ENCODE results near the gene ZMYND8.

The ZMYND8 gene

DNA sequence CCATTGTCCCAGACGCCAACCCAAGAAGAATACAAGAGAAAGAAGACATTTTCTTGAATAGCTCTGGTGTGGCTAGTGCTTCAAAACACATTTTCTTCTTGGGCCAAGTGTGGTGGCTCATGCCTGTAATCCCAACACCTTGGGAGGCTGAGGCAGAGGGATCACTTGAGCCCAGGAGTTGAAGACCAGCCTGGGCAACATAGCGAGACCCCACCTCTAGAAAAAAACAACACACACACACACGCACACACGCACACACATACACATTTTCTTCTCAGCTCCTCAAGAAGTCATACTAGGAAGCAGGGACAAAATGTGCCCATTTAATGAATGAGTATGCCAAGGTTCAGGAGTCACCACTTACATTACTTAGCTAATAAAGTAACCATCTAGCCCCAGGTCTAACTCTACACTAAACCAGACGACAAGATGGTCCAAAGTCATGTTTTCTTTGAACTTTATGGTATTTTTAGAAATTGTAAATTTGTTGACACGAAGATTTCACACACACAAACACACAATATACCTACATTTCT lies 68.8 kb downstream of the ZMYND8 start:
- no peak for TF ChIP-seq CTCF (IDR thresholded peaks at IDR 0.05; ENCODE audit: low read depth, low read length, missing control alignments)
- no peak overlapping the region for H3K4me3 ChIP-seq (ENCODE audit: low read depth, low read length)
- no peak for DNase-seq (ENCODE audit: low read depth)

DNA sequence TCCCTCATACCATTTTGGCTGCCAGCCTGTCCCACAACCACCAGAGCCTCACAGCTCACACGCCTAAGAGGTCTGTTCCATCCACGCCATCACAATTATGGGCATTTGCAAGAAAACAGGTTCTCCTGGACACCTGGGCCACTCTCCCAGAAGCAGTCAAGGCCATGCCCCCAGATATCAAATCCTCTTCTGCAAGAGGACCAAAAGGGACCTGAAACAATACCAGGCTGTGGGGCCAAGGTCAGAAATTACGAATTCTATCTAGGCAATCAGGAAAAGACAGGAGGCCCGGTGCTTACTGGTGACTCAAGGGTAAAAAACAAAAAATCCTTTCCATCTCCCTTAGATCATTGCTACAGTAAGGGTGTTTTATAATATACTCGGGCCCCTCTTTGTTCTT lies 69.8 kb downstream of the ZMYND8 start:
- H3K4me3 ChIP-seq (ENCODE audit: low read depth, low read length), result no peak overlapping the region
- DNase-seq (ENCODE audit: low read depth), result no peak
- no peak for TF ChIP-seq CTCF (IDR thresholded peaks at IDR 0.05; ENCODE audit: low read depth, low read length, missing control alignments)

DNA sequence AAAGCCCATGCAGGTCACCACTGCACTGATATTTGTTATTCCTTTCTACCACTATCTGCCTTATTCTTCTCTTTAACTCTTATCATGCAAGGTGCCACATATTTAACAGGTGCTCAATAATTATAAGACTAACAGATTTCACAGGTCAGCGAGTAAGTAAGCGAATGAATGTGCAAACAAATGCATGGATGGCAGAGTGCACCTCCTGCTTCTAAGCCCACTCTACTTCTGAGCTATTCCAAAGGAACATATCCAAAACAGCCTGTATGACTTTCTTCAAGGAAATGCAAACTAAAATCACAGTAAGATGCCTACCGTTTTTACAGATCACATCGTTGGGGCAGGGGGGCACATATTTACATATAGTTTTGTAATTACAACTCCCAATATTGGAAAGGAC lies 71.3 kb downstream of the ZMYND8 start:
- DNase-seq (ENCODE audit: low read depth), result no peak
- H3K4me3 ChIP-seq (ENCODE audit: low read depth, low read length), result no peak overlapping the region
- TF ChIP-seq CTCF (IDR thresholded peaks at IDR 0.05; ENCODE audit: low read depth, low read length, missing control alignments), result no peak

DNA sequence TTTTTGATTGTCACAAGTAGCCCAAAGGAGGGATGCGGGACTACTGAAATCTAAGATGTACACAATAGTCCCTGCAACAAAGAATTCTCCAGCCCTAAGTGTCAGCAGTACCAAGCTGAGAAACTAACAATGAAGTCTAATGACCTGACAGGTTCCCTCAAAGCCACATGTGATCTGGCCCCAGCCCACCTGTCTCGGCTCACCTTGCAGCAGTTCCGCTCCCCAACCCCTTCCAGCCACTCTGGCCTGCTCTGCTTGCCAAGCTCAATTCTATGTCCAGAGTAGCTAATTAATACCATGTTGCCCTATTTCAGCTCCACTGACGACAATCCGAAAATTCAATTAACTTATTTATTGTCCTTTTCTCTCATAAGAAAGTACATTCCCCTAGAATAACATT lies 72.1 kb downstream of the ZMYND8 start:
- no peak for DNase-seq (ENCODE audit: low read depth)
- H3K4me3 ChIP-seq (ENCODE audit: low read depth, low read length), result no peak overlapping the region
- no peak for TF ChIP-seq CTCF (IDR thresholded peaks at IDR 0.05; ENCODE audit: low read depth, low read length, missing control alignments)

DNA sequence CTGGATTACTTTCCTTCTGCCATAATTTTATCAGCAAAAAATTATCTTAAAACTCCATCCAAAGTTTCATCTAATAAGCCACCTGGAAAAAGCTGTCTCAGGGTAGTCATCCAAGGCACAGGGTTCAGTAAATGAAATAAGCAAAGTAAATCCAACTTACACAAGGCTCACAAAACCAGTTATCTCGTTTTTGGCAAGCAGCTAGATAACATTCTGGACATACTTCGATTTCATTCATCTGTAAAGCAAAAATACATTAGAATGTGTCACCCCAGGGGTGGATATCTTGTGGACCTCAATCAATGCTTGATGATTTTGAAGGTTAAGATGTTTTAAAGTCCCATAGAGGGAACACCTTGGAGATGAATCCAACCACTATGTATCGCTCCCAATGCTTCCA lies 73.1 kb downstream of the ZMYND8 start:
- no peak for DNase-seq (ENCODE audit: low read depth)
- TF ChIP-seq CTCF (IDR thresholded peaks at IDR 0.05; ENCODE audit: low read depth, low read length, missing control alignments), result no peak

GRCh38 chr20:47282864-47283263 lies 73.6 kb downstream of the ZMYND8 start:
- no peak for TF ChIP-seq CTCF (IDR thresholded peaks at IDR 0.05; ENCODE audit: low read depth, low read length, missing control alignments)
- H3K4me3 ChIP-seq (ENCODE audit: low read depth, low read length), result no peak overlapping the region
- no peak for DNase-seq (ENCODE audit: low read depth)

More for the DNA sequence above, 73.1 kb downstream of the ZMYND8 start:
- no peak overlapping the region for H3K4me3 ChIP-seq (ENCODE audit: low read depth, low read length)

GRCh38 chr20:47281376-47281775 lies 75.1 kb downstream of the ZMYND8 start:
- no peak overlapping the region for H3K4me3 ChIP-seq (ENCODE audit: low read depth, low read length)
- DNase-seq (ENCODE audit: low read depth), result no peak
- TF ChIP-seq CTCF (IDR thresholded peaks at IDR 0.05; ENCODE audit: low read depth, low read length, missing control alignments), result no peak
